Measurements from ENCODE around the gene CCDC192.

Gene CCDC192

GRCh38 chr5:127684726-127685467 lies 18.3 kb upstream of the CCDC192 start:
- DNase-seq (ENCODE audit: low read depth), result peak; percentile 34
- no peak for TF ChIP-seq CTCF (conservative IDR thresholded peaks at IDR 0.05; ENCODE audit: low read depth, low read length)
- H3K4me3 ChIP-seq (ENCODE audit: low read depth, low read length), result no peak overlapping the region

- no peak overlapping the region for H3K4me3 ChIP-seq (ENCODE audit: low read depth, low read length)
- TF ChIP-seq CTCF (conservative IDR thresholded peaks at IDR 0.05; ENCODE audit: low read depth, low read length), result no peak
- DNase-seq (ENCODE audit: low read depth), result peak; percentile 51
These were observed 17.5 kb upstream of the CCDC192 start for GRCh38 chr5:127685662-127686061.

- DNase-seq (ENCODE audit: low read depth), result no peak
- TF ChIP-seq CTCF (conservative IDR thresholded peaks at IDR 0.05; ENCODE audit: low read depth, low read length), result no peak
- no peak overlapping the region for H3K4me3 ChIP-seq (ENCODE audit: low read depth, low read length)
These were observed 16.8 kb upstream of the CCDC192 start for GRCh38 chr5:127686424-127686823.

- H3K4me3 ChIP-seq (ENCODE audit: low read depth, low read length), result no peak overlapping the region
- TF ChIP-seq CTCF (conservative IDR thresholded peaks at IDR 0.05; ENCODE audit: low read depth, low read length), result no peak
- DNase-seq (ENCODE audit: low read depth), result peak; percentile 9
These were observed 8.5 kb upstream of the CCDC192 start for GRCh38 chr5:127694518-127695171.

- DNase-seq (ENCODE audit: low read depth), result no peak
- no peak overlapping the region for H3K4me3 ChIP-seq (ENCODE audit: low read depth, low read length)
- no peak for TF ChIP-seq CTCF (conservative IDR thresholded peaks at IDR 0.05; ENCODE audit: low read depth, low read length)
These were observed 7.8 kb upstream of the CCDC192 start for GRCh38 chr5:127695346-127695745.

- no peak for TF ChIP-seq CTCF (conservative IDR thresholded peaks at IDR 0.05; ENCODE audit: low read depth, low read length)
- peak; percentile 89 for DNase-seq (ENCODE audit: low read depth)
- no peak overlapping the region for H3K4me3 ChIP-seq (ENCODE audit: low read depth, low read length)
These were observed 6.5 kb upstream of the CCDC192 start for GRCh38 chr5:127696683-127697082.

Data from choroid plexus epithelial cell (primary cell).